ENCODE data around the gene PARVA.

The PARVA gene

GRCh38 chr11:12536566-12536965 lies 159.2 kb downstream of the PARVA start:
- Histone ChIP-seq H3K36me3 (no peaks in the 10 kb centered on the region), H3K4me1 (ENCODE audit: control insufficient read depth in 1 of 2, insufficient read depth in 1 of 2, low read depth in 1 of 2, low read length in 1 of 2) (no peaks in the 10 kb centered on the region), H3K9me3 (no peaks in the 10 kb centered on the region), H3K4me3 (ENCODE audit: low read depth in 1 of 2, low read length in 1 of 2) (no peak overlapping the region), H3K27ac (no peak overlapping the region), H3K27me3 (peaks cover 4% of the 10 kb centered on the region)
- TF ChIP-seq, protein P1, sequence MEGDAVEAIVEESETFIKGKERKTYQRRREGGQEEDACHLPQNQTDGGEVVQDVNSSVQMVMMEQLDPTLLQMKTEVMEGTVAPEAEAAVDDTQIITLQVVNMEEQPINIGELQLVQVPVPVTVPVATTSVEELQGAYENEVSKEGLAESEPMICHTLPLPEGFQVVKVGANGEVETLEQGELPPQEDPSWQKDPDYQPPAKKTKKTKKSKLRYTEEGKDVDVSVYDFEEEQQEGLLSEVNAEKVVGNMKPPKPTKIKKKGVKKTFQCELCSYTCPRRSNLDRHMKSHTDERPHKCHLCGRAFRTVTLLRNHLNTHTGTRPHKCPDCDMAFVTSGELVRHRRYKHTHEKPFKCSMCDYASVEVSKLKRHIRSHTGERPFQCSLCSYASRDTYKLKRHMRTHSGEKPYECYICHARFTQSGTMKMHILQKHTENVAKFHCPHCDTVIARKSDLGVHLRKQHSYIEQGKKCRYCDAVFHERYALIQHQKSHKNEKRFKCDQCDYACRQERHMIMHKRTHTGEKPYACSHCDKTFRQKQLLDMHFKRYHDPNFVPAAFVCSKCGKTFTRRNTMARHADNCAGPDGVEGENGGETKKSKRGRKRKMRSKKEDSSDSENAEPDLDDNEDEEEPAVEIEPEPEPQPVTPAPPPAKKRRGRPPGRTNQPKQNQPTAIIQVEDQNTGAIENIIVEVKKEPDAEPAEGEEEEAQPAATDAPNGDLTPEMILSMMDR (IDR thresholded peaks at IDR 0.05): no peak

DNA sequence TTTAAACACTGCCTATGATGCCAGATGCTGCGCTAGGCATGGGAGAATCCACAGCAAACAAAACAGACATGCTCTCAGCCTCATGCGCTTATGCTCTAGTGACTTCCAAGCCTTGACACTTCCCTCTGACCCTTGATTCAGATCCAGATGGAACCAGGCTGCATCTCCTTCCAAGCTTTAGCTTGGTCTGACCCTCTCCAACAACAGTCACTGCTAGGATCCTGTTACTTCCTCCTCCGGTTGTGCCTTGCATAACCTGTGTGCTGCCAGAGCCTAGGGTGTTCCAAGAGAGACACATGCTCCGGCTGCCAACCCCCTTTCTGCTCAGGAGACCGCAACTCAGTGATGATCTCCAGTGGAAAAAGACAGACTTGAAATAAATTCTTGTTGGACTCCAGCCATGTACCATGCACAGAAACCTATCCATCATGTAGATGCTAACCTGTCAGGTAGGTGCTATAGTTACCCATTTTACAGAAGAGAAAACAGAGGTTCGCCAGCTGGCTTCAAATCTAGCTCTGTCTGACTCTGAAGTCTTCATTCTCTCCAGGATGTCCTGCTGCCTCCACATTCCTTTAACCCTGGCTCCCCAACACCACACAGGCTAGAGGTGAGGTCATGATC lies 160.5 kb downstream of the PARVA start:
- no peaks in the 10 kb centered on the region for H3K4me1 ChIP-seq (ENCODE audit: control insufficient read depth in 1 of 2, insufficient read depth in 1 of 2, low read depth in 1 of 2, low read length in 1 of 2)
- H3K27ac ChIP-seq: no peak overlapping the region
- H3K27me3 ChIP-seq: no peaks in the 10 kb centered on the region
- TF ChIP-seq, protein P1 (IDR thresholded peaks at IDR 0.05): no peak
- H3K4me3 ChIP-seq (ENCODE audit: low read depth in 1 of 2, low read length in 1 of 2): no peak overlapping the region
- H3K9me3 ChIP-seq: no peaks in the 10 kb centered on the region
- no peaks in the 10 kb centered on the region for H3K36me3 ChIP-seq

- Histone ChIP-seq H3K9me3 (no peaks in the 10 kb centered on the region), H3K4me1 (ENCODE audit: control insufficient read depth in 1 of 2, insufficient read depth in 1 of 2, low read depth in 1 of 2, low read length in 1 of 2) (no peaks in the 10 kb centered on the region), H3K27ac (no peak overlapping the region), H3K4me3 (ENCODE audit: low read depth in 1 of 2, low read length in 1 of 2) (no peak overlapping the region), H3K36me3 (no peaks in the 10 kb centered on the region), H3K27me3 (no peaks in the 10 kb centered on the region)
- TF ChIP-seq, protein P1 (IDR thresholded peaks at IDR 0.05): no peak
Measured at GRCh38 chr11:12538889-12539421, 161.6 kb downstream of the PARVA start.

GRCh38 chr11:12539572-12539971 lies 162.2 kb downstream of the PARVA start:
- no peaks in the 10 kb centered on the region for H3K27me3 ChIP-seq
- TF ChIP-seq, protein P1 (IDR thresholded peaks at IDR 0.05): no peak
- no peaks in the 10 kb centered on the region for H3K36me3 ChIP-seq
- no peak overlapping the region for H3K4me3 ChIP-seq (ENCODE audit: low read depth in 1 of 2, low read length in 1 of 2)
- H3K9me3 ChIP-seq: no peaks in the 10 kb centered on the region
- no peak overlapping the region for H3K27ac ChIP-seq
- no peaks in the 10 kb centered on the region for H3K4me1 ChIP-seq (ENCODE audit: control insufficient read depth in 1 of 2, insufficient read depth in 1 of 2, low read depth in 1 of 2, low read length in 1 of 2)

GRCh38 chr11:12540075-12540680 lies 162.8 kb downstream of the PARVA start:
- H3K27me3 ChIP-seq: no peaks in the 10 kb centered on the region
- H3K4me1 ChIP-seq (ENCODE audit: control insufficient read depth in 1 of 2, insufficient read depth in 1 of 2, low read depth in 1 of 2, low read length in 1 of 2): no peaks in the 10 kb centered on the region
- no peaks in the 10 kb centered on the region for H3K9me3 ChIP-seq
- TF ChIP-seq, protein P1 (IDR thresholded peaks at IDR 0.05): no peak
- no peak overlapping the region for H3K27ac ChIP-seq
- H3K36me3 ChIP-seq: no peaks in the 10 kb centered on the region
- H3K4me3 ChIP-seq (ENCODE audit: low read depth in 1 of 2, low read length in 1 of 2): no peak overlapping the region
